NK-92 (cell line): ENCODE results near the gene NUMA1.

Source experiments
- DNase-seq: peaks from one replicate; lab custom pipeline; 2025; ENCODE audit not compliant: unreplicated experiment; lab: John Stamatoyannopoulos, UW

NUMA1 gene

GRCh38 chr11:72066855-72067254 lies 13.5 kb downstream of the NUMA1 start:
- DNase-seq = no peak

- no peak for DNase-seq
Observed at GRCh38 chr11:72061739-72062396, 18.5 kb downstream of the NUMA1 start.

GRCh38 chr11:72058416-72059034 lies 21.8 kb downstream of the NUMA1 start:
- no peak for DNase-seq

- DNase-seq = no peak
Observed at GRCh38 chr11:72048766-72049460, 31.4 kb downstream of the NUMA1 start.

- DNase-seq = no peak
Observed at GRCh38 chr11:72045849-72046248, 34.5 kb downstream of the NUMA1 start.

GRCh38 chr11:72042064-72042745 lies 38.1 kb downstream of the NUMA1 start:
- DNase-seq = no peak

- DNase-seq = no peak
Observed at GRCh38 chr11:72041364-72042063, 38.8 kb downstream of the NUMA1 start.

- DNase-seq = no peak
Observed at GRCh38 chr11:72040491-72041363, 39.6 kb downstream of the NUMA1 start.

GRCh38 chr11:72039856-72040401 lies 40.4 kb downstream of the NUMA1 start:
- no peak for DNase-seq

GRCh38 chr11:72039031-72039855 lies 41.1 kb downstream of the NUMA1 start:
- no peak for DNase-seq

GRCh38 chr11:72038491-72038890 lies 41.9 kb downstream of the NUMA1 start:
- no peak for DNase-seq

- no peak for DNase-seq
Observed at GRCh38 chr11:72037554-72038311, 42.6 kb downstream of the NUMA1 start.

GRCh38 chr11:72036687-72037086 lies 43.7 kb downstream of the NUMA1 start:
- DNase-seq = no peak

- no peak for DNase-seq
Observed at GRCh38 chr11:72030472-72031045, 49.8 kb downstream of the NUMA1 start.

GRCh38 chr11:72026090-72026489 lies 54.3 kb downstream of the NUMA1 start:
- no peak for DNase-seq

GRCh38 chr11:72024069-72024754 lies 56.1 kb downstream of the NUMA1 start:
- no peak for DNase-seq

- no peak for DNase-seq
Observed at GRCh38 chr11:72023335-72023734, 57.0 kb downstream of the NUMA1 start.
